K562 (cell line): ENCODE measurements around the gene PRKAG1. TPM values are rescaled to one million over a fixed set of nuclear protein-coding genes. Genes with fewer than 3 reads are reported as not detected.

Experiments used
- ATAC-seq: fragments of 200-7000 bp; cut with Tn5 transposase; 3 replicates; pipeline ENCODE4 v1.9.1; 2020; ENCODE audit warnings: moderate library complexity
- BruUV-seq: library from RNA; stranded (reverse); fragments of 400-500 nt; replicated peaks from 2 replicates; lab custom pipeline; 2021; lab: Mats Ljungman, UMichigan
- CTCF ChIA-PET: fragments of 300-600 bp; formaldehyde crosslinking; extraction: SDS; loops from one replicate; lab custom pipeline; 2021; ENCODE audit warnings: low intra/inter-chr PET ratio; lab: Yijun Ruan, JAX
- POLR2A ChIA-PET: fragments of 300-600, 350-650 bp; sonication (Branson Sonifier 250); formaldehyde crosslinking; extraction: SDS; loops from one replicate; lab custom pipeline; 2021; ENCODE audit warnings: antibody characterized with exemption, inconsistent platforms; lab: Yijun Ruan, JAX
- DNase-seq, 4 experiments: peaks; one replicate each; pipeline versions ENCODE4 v3.0.0 to v3.0.0-alpha.2; 2011 to 2018; ENCODE audit warnings: low spot score in 3 of 4, mixed read lengths in 3 of 4; ENCODE audit errors: extremely low read depth in 1 of 4
- FAIRE-seq: peaks from 2 replicates; lab custom pipeline; 2011; peaks lifted over from hg19 to GRCh38; lab: Jason Lieb, UNC
- H2AFZ ChIP-seq: 2 replicates; pipeline ENCODE4 v1.6.0; 2011; ENCODE audit warnings: low read depth, low read length, control low read depth, inconsistent platforms
- H3K27ac ChIP-seq: fragments of 200-600 bp; 3 replicates; pipeline ENCODE4 v1.8.0; 2011; ENCODE audit warnings: low read depth, mild to moderate bottlenecking, control low read depth, inconsistent platforms, low read length, moderate library complexity, mixed read lengths; ENCODE audit errors: extremely low read depth
- H3K27me3 ChIP-seq, 2 experiments: fragments of 300-600 bp in 1 of 2; 2 replicates in 1 of 2; 3 replicates in 1 of 2; pipeline versions ENCODE4 v1.6.0 to v1.8.0; 2011; ENCODE audit warnings: inconsistent platforms in 2 of 2, low read length in 2 of 2, mild to moderate bottlenecking in 1 of 2, mixed read lengths in 1 of 2, moderate library complexity in 1 of 2; ENCODE audit not compliant: control insufficient read depth in 2 of 2, insufficient read depth in 2 of 2
- H3K36me3 ChIP-seq: fragments of 300-600 bp; 3 replicates; pipeline ENCODE4 v1.8.0; 2011; ENCODE audit warnings: mild to moderate bottlenecking, low read length, inconsistent platforms; ENCODE audit not compliant: control insufficient read depth, insufficient read depth
- H3K4me1 ChIP-seq, 2 experiments: fragments of 200-600 bp in 1 of 2; replicated peaks in 1 of 2; 2 replicates in 1 of 2; 3 replicates in 1 of 2; pipeline versions ENCODE4 v1.5.1 to v1.8.0; 2011; ENCODE audit warnings: inconsistent platforms in 2 of 2, low read length in 2 of 2, mild to moderate bottlenecking in 1 of 2, mixed read lengths in 1 of 2, moderate library complexity in 1 of 2; ENCODE audit not compliant: control insufficient read depth in 2 of 2, insufficient read depth in 2 of 2
- H3K4me2 ChIP-seq: 2 replicates; pipeline ENCODE4 v1.6.1; 2011; ENCODE audit warnings: low read length, control low read depth, inconsistent platforms, mixed read lengths; ENCODE audit not compliant: insufficient read depth
- H3K4me3 ChIP-seq: fragments of 200-600 bp; sonication (generic), shearing (Covaris generic); 2 replicates; pipeline ENCODE4 v1.5.1; 2016; ENCODE audit warnings: control low read depth, inconsistent platforms
- H3K79me2 ChIP-seq: fragments of 200-600 bp; 3 replicates; pipeline ENCODE4 v1.8.0; 2011; ENCODE audit warnings: low read length, inconsistent platforms; ENCODE audit not compliant: control insufficient read depth, insufficient read depth
- H3K9ac ChIP-seq, 2 experiments: 2 replicates each; pipeline versions ENCODE4 v1.6.0 to v1.6.1; 2011; ENCODE audit warnings: low read depth in 2 of 2, low read length in 2 of 2, control low read depth in 1 of 2, inconsistent platforms in 1 of 2, mild to moderate bottlenecking in 1 of 2, mixed read lengths in 1 of 2; ENCODE audit not compliant: insufficient read depth in 1 of 2
- H3K9me1 ChIP-seq: one replicate; pipeline ENCODE4 v1.6.0; 2011; ENCODE audit warnings: inconsistent platforms, mild to moderate bottlenecking, low read length, moderate library complexity; ENCODE audit not compliant: control insufficient read depth, insufficient read depth
- H3K9me3 ChIP-seq: replicated peaks from 2 replicates; pipeline ENCODE4 v1.5.1; 2011; ENCODE audit warnings: low read depth, low read length, inconsistent platforms; ENCODE audit not compliant: control insufficient read depth, insufficient read depth
- H4K20me1 ChIP-seq: replicated peaks from 2 replicates; pipeline ENCODE4 v1.6.1; 2011; ENCODE audit warnings: low read length, inconsistent platforms, mixed read lengths; ENCODE audit not compliant: control insufficient read depth, insufficient read depth
- BCLAF1 ChIP-seq, 2 experiments: fragments of 450-650 bp in 1 of 2; IDR thresholded peaks; 2 replicates each; pipeline ENCODE4 v1.6.1; 2011 to 2017; ENCODE audit warnings: low read depth in 2 of 2, antibody characterized with exemption in 1 of 2, borderline replicate concordance in 1 of 2, low read length in 1 of 2, mild to moderate bottlenecking in 1 of 2, mixed read lengths in 1 of 2; ENCODE audit not compliant: control insufficient read depth in 1 of 2
- BRD9 ChIP-seq: fragments of 450-650 bp; IDR thresholded peaks from 2 replicates; pipeline ENCODE4 v1.6.1; 2018; ENCODE audit warnings: low read depth; ENCODE audit not compliant: partially characterized antibody
- CCNT2 ChIP-seq: IDR thresholded peaks from 2 replicates; pipeline ENCODE4 v1.6.1; 2011; ENCODE audit warnings: borderline replicate concordance, low read depth, mild to moderate bottlenecking, moderate library complexity, mixed read lengths, low read length; ENCODE audit not compliant: insufficient read length; ENCODE audit errors: extremely low read depth
- HDAC8 ChIP-seq: fragments of 450-650 bp; IDR thresholded peaks from 2 replicates; pipeline ENCODE4 v1.6.1; 2016; ENCODE audit warnings: mild to moderate bottlenecking, missing genetic modification characterization, moderate library complexity, missing compliant biosample characterization
- LCOR ChIP-seq: sonication (generic); formaldehyde crosslinking; IDR thresholded peaks from 2 replicates; pipeline ENCODE4 v1.8.0; 2022; ENCODE audit warnings: mild to moderate bottlenecking, missing genetic modification reagents
- MCM5 ChIP-seq: fragments of 450-650 bp; IDR thresholded peaks from 2 replicates; pipeline ENCODE4 v1.6.1; 2016; ENCODE audit warnings: low read depth
- MED1 ChIP-seq: sonication (generic); formaldehyde crosslinking; IDR thresholded peaks from 2 replicates; pipeline ENCODE4 v1.8.1; 2023; ENCODE audit warnings: missing genetic modification reagents, borderline replicate concordance
- MTF1 ChIP-seq: fragments of 250-450 bp; sonication (Bioruptor Pico); IDR thresholded peaks from 2 replicates; pipeline ENCODE4 v1.9.0; 2021; ENCODE audit warnings: moderate library complexity, mild to moderate bottlenecking, inconsistent platforms, borderline replicate concordance
- NKRF ChIP-seq: fragments of 450-650 bp; IDR thresholded peaks from 2 replicates; pipeline ENCODE4 v1.6.1; 2016; ENCODE audit warnings: borderline replicate concordance
- NRF1 ChIP-seq, 2 experiments: fragments of 450-650 bp; IDR thresholded peaks in 1 of 2; conservative IDR thresholded peaks in 1 of 2; 2 replicates each; pipeline ENCODE4 v1.6.1; 2014; ENCODE audit warnings: mild to moderate bottlenecking in 2 of 2
- POLR2G ChIP-seq: fragments of 200-400 bp; formaldehyde crosslinking; IDR thresholded peaks from 2 replicates; pipeline ENCODE4 v1.6.1; 2017; ENCODE audit warnings: low read depth, mild to moderate bottlenecking, antibody characterized with exemption, low read length, moderate library complexity
- SAFB ChIP-seq: fragments of 200-400 bp; formaldehyde crosslinking; IDR thresholded peaks from 2 replicates; pipeline ENCODE4 v1.6.1; 2017; ENCODE audit warnings: low read depth, low read length, borderline replicate concordance
- THAP7 ChIP-seq: fragments of 250-450 bp; sonication (Bioruptor Pico); IDR thresholded peaks from 2 replicates; pipeline ENCODE4 v1.5.0; 2021
- TSC22D4 ChIP-seq: fragments of 450-650 bp; IDR thresholded peaks from 2 replicates; pipeline ENCODE4 v1.6.1; 2016; ENCODE audit warnings: missing genetic modification characterization, missing biosample characterization, control low read depth
- ZNF280B ChIP-seq: fragments of 250-450 bp; sonication (Bioruptor Pico); IDR thresholded peaks from 2 replicates; pipeline ENCODE4 v1.5.1; 2021; ENCODE audit warnings: mild to moderate bottlenecking
- ZNF445 ChIP-seq: fragments of 250-450 bp; sonication (Bioruptor Pico); IDR thresholded peaks from 2 replicates; pipeline ENCODE4 v1.4.0; 2020; ENCODE audit warnings: low read depth, mild to moderate bottlenecking, moderate library complexity
- in situ Hi-C: fragments of 300-500 bp; cut with MboI; formaldehyde crosslinking; loops from 4 replicates; pipeline ENCODE4 v1.15.0; 2018; ENCODE audit warnings: inconsistent platforms, mixed read lengths
- intact Hi-C: fragments of 100-400 bp; cut with micrococcal nuclease; formaldehyde crosslinking; loops from 2 replicates; pipeline ENCODE4 v1.14.2; 2022
- polyA plus RNA-seq, 8 experiments: library from polyadenylated mRNA; depleted of rRNA in 4 of 8; stranded (reverse) in 5 of 8; unstranded in 3 of 8; fragments of >200 nt; fragmentation: Nextera tagmentation in 2 of 8; fragmentation: Illumina TruSeq in 1 of 8; extraction: Ambion mirVana in 2 of 8; extraction: Trizol in 1 of 8; gene quantifications; 2 replicates each; pipeline versions ENCODE4 v1.2.1 to v1.2.3, GENCODE V29; 2011 to 2014; ENCODE audit warnings: inconsistent platforms in 1 of 8, missing spikeins in 1 of 8
- total RNA-seq, 7 experiments: library from RNA; depleted of rRNA in 6 of 7; stranded (reverse); fragments of >200 nt in 6 of 7; fragmentation: Illumina TruSeq in 2 of 7; extraction: Trizol in 2 of 7; gene quantifications; 2 replicates each; pipeline versions ENCODE4 v1.2.1 to v1.2.3, GENCODE V29; 2011 to 2021; ENCODE audit warnings: low replicate concordance in 1 of 7

PRKAG1 gene
- total and polyA plus RNA-seq, 9 of the 15 experiments (the other 6 are each of a cell fraction or from before 2014, with no cell fraction given): 51.1 to 126 (median 79.1) TPM

GRCh38 chr12:48961801-48962200 is 56.8 kb downstream of the PRKAG1 start:
- no peak overlapping the region for H3K4me2 ChIP-seq
- in situ Hi-C loops (no loop called here), intact Hi-C loops (no loop called here)
- peaks cover 4% of the 10 kb centered on the region for H3K79me2 ChIP-seq
- H3K4me3 ChIP-seq: no peak overlapping the region
- ATAC-seq: no peak
- no peak for DNase-seq
- no peak overlapping the region for H2AFZ ChIP-seq
- no TSS peak for BruUV-seq
- no peaks in the 10 kb centered on the region for H3K27me3 ChIP-seq
- H3K9me1 ChIP-seq: no peaks in the 10 kb centered on the region
- ChIA-PET CTCF (no interaction called here), POLR2A (interaction anchor here (0.9 kb wide), 1 partner anchor 16 kb away, joined by 3 read pairs; no protein-coding TSS in a partner anchor)
- H4K20me1 ChIP-seq: no peaks in the 10 kb centered on the region; the same call in 1 of the 2 replicates
- H3K9ac ChIP-seq: no peak overlapping the region
- H3K36me3 ChIP-seq: no peaks in the 10 kb centered on the region
- no peak for FAIRE-seq
- H3K27ac ChIP-seq: no peak overlapping the region
- H3K9me3 ChIP-seq: no peaks in the 10 kb centered on the region
- H3K4me1 ChIP-seq: peaks cover 5 to 17% of the 10 kb centered on the region in 2 experiments; a peak in 4 of 5 replicates
- TF ChIP-seq TSC22D4 (no peak), SAFB (no peak), NKRF (no peak), ZNF280B (CRISPR knock-in tag) (no peak), MED1 (CRISPR knock-in tag) (no peak), BRD9 (no peak), HDAC8 (tag) (no peak), NRF1 (conservative IDR thresholded peaks at IDR 0.05 in 1 of 2, IDR thresholded peaks at IDR 0.05 in 1 of 2) (no peak), MCM5 (no peak), BCLAF1 (IDR thresholded peaks at IDR 0.05; ENCODE audit: borderline replicate concordance in 1 of 2, control insufficient read depth in 1 of 2, low read depth in 2 of 2, low read length in 1 of 2) (no peak), CCNT2 (no peak), LCOR (CRISPR knock-in tag) (no peak), ZNF445 (CRISPR knock-in tag) (no peak), POLR2G (no peak), THAP7 (no peak), MTF1 (CRISPR knock-in tag) (no peak)
